ENCODE results near the gene CCDC141.
"Not testable (repeated sequence)": the region's sequence is repeated elsewhere in the genome, so short reads cannot be mapped to it uniquely, and the experiment has no call there.

DNA sequence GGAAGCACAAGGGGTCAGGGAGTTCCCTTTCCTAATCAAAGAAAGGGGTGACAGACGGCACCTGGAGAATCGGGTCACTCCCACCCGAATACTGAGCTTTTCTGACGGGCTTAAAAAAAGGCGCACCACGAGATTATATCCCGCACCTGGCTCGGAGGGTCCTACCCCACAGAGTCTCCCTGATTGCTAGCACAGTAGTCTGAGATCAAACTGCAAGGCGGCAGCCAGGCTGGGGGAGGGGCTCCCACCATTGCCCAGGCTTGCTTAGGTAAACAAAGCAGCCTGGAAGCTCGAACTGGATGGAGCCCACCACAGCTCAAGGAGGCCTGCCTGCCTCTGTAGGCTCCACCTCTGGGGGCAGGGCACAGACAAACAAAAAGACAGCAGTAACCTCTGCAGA lies 67.3 kb downstream of the CCDC141 start:
- TF ChIP-seq EP300, POLR2A (IDR thresholded peaks at IDR 0.05): not testable (repeated sequence)
- TF ChIP-seq, protein P1, sequence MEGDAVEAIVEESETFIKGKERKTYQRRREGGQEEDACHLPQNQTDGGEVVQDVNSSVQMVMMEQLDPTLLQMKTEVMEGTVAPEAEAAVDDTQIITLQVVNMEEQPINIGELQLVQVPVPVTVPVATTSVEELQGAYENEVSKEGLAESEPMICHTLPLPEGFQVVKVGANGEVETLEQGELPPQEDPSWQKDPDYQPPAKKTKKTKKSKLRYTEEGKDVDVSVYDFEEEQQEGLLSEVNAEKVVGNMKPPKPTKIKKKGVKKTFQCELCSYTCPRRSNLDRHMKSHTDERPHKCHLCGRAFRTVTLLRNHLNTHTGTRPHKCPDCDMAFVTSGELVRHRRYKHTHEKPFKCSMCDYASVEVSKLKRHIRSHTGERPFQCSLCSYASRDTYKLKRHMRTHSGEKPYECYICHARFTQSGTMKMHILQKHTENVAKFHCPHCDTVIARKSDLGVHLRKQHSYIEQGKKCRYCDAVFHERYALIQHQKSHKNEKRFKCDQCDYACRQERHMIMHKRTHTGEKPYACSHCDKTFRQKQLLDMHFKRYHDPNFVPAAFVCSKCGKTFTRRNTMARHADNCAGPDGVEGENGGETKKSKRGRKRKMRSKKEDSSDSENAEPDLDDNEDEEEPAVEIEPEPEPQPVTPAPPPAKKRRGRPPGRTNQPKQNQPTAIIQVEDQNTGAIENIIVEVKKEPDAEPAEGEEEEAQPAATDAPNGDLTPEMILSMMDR (IDR thresholded peaks at IDR 0.05): not testable (repeated sequence)
